22Rv1 (cell line): Measurements from ENCODE around the gene SPTAN1.

Experiments used
- ZFX ChIP-seq: fragments of 450-650 bp; IDR thresholded peaks from 2 replicates; pipeline ENCODE4 v1.6.1; 2017; ENCODE audit warnings: antibody characterized with exemption, borderline replicate concordance
- TF ChIP-seq, protein P1 (sequence below): fragments of 450-650 bp; IDR thresholded peaks from 2 replicates; pipeline ENCODE4 v1.5.1; 2017; ENCODE audit warnings: mild to moderate bottlenecking

DNA sequence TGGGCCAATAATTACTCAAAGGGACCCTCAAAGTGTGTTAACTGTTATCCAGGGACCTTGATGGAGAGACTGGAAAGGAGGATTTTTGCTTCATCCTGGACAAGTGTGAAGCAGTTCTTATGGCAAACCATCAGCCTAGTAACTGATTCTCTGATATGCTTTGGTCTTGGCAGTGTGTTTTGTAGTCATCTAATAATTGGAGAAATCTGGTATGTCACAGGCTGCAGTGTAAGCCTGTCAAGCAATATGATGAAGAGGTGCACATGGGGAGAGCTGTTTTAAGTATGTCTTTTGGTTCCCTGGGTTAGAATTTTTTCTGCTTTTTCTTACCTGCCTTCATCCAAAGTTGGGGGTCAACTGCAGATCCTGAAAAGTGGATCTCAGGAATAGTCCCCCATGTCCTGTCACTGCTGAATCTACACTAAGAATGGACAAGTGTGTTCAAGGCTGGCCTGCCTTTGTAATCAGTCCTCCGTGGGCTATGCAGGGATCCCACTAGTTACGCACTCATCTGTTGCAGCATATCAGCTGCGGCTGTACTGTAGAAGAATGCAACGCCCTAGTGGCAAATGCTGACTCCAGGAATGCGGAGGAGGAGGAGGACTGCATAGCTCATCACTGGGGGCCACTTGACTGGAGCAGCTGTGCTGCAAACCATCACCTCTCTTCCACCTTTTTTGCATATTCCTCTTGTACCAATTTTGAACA, 1.9 kb downstream of the SPTAN1 start:
- TF ChIP-seq, protein P1, sequence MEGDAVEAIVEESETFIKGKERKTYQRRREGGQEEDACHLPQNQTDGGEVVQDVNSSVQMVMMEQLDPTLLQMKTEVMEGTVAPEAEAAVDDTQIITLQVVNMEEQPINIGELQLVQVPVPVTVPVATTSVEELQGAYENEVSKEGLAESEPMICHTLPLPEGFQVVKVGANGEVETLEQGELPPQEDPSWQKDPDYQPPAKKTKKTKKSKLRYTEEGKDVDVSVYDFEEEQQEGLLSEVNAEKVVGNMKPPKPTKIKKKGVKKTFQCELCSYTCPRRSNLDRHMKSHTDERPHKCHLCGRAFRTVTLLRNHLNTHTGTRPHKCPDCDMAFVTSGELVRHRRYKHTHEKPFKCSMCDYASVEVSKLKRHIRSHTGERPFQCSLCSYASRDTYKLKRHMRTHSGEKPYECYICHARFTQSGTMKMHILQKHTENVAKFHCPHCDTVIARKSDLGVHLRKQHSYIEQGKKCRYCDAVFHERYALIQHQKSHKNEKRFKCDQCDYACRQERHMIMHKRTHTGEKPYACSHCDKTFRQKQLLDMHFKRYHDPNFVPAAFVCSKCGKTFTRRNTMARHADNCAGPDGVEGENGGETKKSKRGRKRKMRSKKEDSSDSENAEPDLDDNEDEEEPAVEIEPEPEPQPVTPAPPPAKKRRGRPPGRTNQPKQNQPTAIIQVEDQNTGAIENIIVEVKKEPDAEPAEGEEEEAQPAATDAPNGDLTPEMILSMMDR: no peak
- no peak for TF ChIP-seq ZFX
